RKO (cell line): ENCODE measurements around the gene SRPK2.

Experiments used
- DNase-seq: peaks from one replicate; pipeline ENCODE4 v3.0.0-alpha.2; 2016; ENCODE audit warnings: low spot score

Gene SRPK2

DNA sequence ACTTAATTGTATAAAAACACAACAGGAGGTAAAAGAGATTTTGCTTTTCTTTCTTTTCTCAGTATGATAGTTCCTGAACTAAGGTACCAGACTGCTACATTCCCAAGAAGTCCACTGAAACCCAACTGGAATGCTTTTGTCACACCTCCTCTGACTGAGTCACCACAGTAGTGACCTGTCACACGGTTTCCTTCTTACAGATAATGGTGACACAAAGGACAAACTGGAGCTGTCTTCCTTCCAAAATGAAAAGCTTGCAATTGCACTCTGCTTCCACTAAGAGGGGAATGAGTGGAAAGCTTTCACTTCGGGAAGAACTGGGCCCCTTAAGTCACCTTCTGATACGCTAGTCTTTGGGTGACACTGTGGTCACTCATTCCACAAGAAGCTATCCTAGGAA is 252.5 kb downstream of the SRPK2 start:
- DNase-seq: peak; percentile 58

DNA sequence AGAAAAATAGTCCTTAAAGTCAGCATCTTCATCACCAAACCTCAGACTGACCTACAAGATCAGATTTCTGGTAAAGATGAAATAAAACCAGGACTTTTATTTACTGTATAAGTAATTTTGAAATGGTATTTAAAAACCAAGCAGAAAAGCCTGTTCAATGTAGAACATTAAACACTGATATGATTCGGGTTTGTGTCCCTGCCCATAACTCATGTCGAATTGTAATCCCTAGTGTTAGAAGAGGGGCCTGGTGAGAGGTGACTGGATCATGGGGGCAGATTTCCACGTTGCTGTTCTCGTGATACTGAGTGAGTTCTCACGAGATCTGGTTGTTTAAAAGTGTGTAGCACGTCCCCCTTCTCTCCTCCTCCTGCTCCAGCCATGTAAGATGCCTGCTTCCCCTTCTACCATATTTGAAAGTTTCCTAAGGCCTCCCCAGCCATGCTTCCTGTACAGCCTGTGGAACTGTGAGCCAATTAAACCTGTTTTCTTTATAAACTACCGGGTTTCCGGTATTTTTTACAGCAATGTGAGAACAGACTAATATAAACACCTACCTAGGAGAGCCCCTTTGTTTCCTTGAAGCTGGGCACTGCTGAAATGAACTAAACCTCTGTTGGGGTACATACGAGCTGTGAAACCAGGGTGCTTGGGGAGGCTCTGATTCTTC is 254.6 kb downstream of the SRPK2 start:
- no peak for DNase-seq

DNA sequence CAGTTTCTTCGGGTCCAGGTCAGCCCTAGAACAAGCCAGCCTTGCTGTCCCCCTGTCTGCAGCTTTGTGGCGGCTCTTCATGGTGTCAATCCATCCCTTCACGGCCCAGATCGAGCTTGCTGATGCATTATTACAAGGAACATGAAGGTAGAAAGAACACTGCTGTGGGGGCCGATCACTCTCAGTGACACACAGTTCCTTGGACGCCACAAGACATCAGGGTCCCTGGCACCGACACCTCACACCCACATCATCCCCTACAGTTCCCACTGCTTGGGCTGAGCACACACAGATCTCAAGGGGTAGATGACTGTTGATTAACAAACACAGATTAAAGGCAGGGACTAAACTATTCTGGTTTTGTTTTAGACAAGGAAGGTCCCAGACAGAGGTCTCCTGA is 255.4 kb downstream of the SRPK2 start:
- no peak for DNase-seq

DNA sequence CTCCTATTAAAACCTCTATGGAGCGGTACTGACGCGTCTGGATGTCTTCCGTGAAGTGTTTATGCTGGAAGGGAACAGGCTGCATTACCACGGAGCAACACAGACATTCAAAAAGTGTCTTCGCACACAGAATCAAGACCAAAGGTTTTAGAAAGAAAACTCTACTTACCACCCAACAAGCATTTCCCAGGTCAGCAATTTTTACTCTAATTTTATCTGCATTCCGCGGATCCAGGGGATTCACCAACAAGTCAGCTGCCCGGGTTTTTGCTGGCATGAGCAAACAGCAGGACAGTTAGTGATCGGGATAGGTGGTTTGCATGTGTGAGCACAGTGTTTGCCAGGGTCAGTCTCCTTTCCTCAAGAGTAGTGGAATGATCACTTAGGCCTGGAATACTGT is 255.9 kb downstream of the SRPK2 start:
- no peak for DNase-seq

DNA sequence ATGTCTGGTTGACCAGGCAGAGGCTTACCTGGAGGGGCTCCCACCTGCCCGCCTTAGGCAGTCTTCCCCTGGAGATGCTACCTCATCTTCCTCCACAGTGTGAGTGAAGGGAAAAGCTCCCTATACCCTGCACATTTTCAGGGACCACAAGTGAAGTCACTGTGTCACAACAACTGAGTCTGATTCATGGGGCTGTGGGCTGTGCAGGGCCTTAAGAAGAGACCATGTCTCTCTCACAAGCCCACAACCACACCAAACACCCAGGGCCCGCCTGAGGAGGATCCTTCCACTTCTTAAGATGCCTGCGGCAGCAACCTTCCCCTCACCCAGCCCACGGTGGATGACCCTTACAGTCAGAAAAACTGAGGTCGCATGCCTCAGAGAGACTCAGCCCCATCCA is 256.4 kb downstream of the SRPK2 start:
- no peak for DNase-seq

DNA sequence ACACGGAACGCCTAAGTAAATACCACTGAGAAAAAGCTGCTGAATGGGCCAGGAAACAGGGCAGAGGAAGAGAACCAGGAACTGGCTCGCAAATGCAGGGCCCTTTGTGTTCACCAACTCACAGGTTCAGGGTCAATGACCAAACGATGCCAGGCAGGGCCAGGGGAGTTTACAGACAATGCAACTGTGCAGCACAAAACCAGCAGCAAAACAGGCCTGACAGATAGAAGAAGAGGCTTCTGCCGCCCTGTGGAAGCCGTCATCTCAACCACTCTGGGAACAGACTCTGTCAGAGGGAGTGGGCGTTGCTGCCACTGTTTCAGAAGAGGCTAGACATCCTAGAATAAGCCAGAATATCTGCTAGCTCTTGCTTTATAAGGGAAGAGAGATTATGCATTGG is 256.8 kb downstream of the SRPK2 start:
- DNase-seq: no peak

DNA sequence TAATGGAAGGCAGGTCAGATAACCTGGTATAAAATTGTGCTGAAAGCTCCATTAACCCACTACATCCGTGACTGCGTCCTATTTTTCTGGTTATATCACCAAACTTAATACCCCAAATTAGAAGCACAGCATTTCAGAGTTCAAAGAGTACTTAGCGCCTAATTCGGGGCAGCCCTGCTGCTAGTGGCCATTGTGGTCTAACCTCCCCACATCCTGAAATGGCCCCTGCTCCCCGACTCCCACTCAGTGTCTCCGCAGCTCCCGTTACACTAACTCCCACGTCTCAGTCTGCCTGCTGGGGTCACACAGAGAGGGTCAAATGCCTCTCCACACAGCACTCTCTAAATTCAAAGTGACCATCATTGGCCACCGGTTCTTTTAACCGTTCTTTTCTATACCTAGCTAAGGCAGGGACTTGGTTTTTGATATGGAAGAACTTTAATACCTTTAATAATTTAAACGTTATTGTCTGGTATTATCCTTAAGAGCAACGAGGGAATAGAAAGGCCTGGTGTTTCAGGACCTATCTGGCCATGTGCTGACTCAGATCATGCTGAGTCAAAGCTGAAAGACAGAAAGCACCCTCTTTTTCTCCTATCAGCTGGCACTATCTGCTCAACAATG is 257.6 kb downstream of the SRPK2 start:
- peak; percentile 33 for DNase-seq

DNA sequence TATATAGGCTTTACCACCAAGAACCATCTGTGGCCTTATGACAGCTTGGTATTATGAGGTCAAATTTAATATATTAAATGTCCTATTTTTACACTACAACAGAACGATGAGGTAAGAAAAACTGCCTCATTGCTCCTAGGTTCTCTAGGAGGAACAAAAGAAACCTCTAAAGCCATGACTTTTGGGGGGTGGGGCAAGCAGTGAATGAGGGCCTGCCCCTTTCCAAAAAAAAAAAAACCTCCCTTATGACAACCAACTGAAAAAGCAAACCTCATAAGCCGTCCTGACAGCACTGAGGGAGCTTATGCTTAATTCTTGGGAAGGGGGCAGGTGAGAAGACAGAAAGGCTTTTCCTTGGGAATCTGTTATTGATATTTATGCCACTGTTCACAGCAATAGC is 258.1 kb downstream of the SRPK2 start:
- no peak for DNase-seq

DNA sequence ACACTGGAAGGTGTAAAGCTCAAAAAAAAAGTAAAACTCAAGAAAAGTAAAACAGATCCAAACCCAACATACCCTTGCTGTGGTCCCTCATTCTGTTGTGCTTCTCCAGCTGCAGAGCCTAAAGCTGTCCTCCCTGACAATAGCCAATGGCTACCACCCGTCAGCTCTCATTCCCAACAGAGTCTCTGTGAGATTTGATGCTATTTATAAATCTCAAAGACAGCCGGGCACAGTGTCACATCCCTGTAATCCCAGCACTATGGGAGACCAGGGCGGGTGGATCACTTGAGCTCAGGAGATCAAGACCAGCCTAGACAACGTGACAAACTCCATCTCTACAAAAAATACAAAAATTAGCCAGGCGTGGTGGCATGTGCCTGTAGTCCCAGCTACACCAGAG is 258.7 kb downstream of the SRPK2 start:
- DNase-seq: no peak

DNA sequence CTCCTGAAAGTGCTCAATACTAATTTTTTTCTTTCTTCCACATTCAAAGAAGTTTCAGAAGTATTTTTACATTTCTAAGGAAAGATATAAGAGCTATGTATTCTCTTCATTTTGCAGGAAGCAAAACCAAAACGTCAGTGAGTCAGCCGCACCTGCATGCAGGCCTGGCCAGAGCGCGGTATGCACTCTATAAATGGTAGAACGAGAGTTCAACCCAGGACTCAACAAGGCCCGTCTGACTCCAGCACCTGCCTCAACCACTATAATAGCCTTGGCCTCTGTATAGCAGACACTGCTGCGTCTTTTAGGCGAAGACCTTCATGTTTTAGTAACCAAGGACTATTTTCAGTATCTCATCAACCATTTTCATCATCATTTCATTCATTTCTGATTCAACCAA is 261.5 kb downstream of the SRPK2 start:
- DNase-seq: no peak

DNA sequence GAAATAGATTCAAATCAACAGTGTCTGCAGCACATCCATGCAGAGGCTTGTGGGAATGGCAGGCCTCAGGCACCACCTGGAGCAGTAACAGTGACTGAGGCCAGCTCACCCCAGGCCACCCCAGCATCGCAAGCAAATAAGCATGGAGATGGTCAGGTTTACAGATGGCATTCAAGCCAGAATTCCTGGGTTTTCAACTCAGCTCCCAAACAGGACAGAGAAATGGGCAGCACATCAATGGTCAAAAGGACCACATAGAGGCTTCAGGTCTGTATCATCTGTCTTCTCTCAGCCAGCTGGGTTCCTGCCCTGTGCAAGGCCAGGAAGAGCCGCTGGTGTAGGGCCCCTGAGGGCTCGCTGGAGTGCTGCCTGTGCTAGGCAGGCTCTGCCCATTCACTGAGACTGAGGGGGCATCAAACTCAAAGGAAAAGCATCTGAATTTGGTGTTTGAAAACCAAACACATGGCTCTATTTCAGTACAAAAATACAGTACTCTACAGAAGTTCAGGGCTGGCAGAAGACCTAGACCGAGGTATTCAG is 262.2 kb downstream of the SRPK2 start:
- DNase-seq: no peak

DNA sequence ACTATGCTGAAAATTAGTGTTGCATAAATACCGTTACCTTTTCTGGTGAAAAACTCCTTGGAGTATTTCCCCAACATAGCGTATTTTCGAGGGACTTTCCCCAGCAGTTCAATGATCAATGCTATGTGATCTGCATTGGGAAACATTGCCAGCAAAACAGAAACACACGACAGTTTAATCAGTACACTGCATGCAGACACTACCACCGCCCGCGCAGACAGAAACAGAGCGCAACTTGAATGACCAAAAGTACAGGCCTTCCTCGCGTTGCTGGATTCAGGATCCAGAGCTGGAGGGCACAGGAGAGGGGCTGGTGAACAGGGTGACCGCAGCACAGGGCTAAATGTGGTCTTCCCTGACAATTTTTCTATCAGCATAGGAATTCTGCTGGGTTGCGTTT is 263.0 kb downstream of the SRPK2 start:
- no peak for DNase-seq

DNA sequence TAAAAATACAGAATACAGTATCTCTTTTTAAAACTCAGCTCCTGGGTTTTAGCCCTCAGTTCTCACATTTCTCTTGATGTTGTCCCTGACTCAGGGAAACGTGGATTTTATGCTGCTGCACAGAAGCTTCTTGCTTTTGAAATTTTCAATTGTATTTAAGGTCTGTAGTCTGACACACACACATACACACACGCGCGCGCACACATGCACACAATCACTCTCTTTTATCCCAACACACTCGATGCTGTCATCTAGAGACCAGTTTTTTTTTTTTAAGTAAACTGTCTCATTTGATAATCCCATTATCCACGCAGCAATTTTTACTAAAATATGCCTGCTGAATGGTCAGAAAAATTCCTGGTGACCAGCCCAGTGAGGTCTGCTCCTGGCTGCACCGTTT is 266.1 kb downstream of the SRPK2 start:
- DNase-seq: no peak

DNA sequence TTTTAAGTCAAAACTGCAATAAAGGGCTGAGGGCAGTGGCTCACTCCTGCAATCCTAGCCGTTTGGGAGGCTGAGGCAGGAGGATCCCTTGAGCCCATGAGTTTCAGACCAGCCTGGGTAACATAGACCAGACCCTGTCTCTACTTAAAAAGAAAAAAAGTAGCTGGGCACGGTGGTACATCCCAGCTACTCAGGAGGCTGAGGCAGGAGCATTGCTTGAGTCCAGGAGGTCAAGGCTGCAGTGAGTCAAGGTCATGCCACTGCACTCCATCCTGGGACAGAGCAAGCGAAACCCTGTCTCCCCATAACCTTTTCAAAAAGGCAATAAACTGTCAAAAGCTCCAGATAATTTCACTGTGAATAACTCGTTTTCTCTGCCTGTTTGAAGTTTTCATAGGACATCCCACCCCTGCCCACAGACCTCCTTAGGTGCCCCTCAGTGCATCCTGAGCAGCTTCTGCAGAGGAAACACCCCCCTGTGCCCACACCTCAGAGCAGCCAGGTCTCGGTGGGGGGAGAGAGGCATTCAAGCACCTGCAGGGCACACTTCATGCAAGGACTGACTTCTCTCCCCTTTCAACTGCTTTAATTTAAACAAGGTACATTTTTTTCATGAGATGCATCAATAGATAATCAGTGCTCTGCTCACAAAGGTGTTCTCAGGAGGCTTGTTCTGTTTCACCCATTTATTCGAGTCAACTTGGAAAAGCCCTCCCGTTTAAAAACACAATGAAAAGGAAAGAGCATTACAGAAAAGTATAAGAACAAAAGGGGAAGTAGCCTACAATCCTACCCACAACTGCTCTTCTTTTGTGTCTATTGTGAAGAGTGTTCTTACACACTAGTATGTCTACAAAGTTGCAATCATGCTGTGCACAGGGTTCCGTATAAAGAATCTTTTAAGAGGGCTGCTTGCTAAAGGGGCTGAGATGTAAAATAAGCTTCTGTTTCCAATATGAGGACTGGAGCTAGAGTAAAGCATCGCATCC is 269.8 kb downstream of the SRPK2 start:
- DNase-seq: no peak

DNA sequence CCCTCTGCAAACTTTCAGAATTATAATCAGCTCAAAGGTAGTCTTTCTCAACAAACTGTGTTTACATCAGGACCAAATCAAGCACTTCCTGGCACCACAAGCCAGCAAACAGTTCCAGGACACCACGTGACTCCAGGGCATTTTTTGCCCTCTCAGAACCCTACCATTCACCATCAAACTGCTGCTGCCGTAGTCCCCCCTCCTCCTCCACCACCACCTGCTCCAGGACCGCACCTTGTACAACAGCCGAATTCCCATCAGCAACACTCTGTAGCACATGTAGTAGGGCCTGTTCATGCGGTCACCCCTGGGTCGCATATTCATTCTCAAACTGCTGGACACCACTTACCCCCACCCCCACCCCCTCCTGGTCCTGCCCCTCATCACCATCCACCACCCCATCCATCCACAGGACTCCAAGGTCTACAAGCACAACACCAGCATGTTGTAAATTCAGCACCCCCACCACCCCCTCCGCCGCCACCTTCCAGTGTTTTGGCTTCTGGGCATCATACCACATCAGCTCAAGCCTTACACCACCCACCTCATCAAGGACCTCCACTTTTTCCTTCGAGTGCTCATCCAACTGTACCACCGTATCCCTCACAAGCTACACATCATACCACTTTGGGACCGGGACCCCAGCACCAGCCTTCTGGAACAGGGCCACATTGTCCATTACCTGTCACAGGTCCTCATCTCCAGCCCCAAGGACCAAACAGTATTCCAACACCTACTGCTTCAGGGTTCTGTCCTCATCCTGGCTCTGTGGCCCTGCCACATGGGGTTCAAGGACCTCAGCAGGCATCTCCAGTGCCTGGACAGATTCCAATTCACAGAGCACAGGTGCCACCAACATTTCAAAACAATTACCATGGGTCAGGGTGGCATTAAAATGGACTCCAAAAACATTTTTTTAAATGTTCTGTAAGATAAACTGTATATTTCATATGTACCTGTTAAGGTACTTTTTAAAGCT is 276.0 kb downstream of the SRPK2 start:
- DNase-seq: no peak

DNA sequence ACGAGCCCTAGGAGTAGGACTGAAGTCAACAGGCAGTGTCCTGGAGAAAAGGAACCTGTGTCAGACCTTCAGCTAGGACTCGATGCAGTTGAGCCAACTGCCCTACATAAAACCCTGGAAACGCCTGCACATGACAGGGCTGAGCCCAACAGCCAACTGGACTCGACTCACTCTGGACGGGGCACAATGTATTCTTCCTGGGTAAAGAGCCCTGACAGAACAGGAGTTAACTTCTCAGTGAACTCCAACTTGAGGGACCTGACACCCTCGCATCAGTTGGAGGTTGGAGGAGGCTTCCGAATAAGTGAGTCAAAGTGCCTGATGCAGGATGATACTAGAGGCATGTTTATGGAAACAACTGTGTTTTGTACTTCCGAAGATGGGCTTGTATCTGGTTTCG is 281.3 kb downstream of the SRPK2 start:
- no peak for DNase-seq

DNA sequence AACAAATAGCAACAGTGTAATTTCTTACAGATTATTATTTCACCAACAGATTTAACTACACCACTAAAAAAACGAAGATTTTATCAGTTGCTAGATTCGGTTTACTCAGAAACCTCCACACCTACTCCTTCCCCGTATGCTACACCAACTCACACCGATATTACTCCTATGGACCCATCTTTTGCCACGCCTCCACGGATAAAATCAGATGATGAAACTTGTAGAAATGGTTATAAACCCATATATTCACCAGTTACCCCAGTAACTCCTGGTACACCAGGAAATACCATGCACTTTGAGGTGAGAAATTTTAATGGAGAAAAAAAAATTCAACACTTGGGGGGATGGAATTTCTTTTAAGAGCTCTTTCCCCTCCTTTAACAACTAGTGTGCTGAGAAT is 282.2 kb downstream of the SRPK2 start:
- DNase-seq: no peak

DNA sequence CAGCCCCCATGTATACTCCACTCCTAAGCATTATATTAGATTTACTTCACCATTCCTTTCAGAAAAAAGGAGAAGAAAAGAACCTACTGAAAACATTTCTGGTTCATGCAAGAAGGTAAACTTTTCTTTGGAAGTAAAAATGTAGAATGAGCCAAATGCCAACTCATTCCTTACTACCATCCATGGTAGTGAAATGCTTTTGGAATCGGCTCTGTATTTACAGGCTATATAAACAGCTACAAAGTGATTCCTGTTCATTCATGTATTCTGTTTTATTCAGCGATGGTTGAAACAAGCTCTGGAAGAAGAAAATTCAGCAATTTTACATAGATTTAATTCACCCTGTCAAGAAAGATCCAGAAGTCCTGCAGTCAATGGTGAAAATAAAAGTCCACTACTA is 283.1 kb downstream of the SRPK2 start:
- no peak for DNase-seq

DNA sequence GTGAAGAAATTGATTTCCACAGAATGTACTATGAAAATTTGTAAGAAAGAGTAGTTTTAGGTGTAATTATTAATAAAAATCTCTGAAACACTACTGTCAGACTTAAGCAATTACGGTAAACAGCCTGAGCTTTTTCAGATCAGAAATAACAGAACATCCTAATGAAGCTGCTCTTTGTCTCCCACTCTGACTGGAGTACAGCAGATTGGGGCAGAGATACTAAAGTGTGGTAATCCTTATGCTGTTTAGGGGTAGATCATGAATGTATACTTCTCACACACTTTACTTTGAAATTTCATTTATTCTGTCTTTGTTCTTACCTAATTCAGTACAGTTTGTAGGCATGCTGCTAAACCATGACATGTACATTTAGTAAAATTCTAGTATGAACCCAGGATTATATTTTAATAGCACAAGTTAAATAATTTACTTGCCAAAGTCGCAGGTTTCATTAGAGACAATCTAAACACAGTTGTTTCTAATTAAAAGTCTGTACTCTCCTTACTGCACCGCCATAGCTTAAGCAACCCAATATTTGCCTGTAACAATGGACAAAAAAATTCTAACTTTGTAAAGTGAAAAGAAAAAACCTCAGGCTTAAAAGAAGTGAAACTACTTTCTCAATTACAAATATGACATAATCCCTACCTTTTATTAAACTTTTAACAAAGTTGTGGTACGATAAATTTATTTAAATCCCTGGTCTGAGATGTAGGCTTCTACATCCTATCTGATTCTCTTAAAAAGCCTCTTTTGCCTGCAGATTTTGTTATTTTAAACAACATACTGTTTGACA is 286.0 kb downstream of the SRPK2 start:
- no peak for DNase-seq

DNA sequence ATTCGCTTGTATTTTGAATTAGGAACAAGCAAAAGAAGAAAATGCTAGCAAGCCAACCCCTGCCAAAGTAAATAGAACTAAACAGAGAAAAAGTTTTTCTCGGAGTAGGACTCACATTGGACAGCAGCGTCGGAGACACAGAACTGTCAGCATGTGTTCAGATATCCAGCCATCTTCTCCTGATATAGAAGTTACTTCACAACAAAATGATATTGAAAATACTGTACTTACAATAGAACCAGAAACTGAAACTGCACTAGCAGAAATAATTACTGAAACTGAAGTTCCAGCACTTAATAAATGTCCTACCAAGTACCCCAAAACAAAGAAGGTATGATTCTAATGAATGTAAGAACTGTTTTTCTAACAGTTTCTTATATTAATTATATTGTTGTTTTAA is 286.9 kb downstream of the SRPK2 start:
- DNase-seq: no peak
